NT2/D1 (cell line): ENCODE results near the gene GABRE.

Source experiments
- DNase-seq: peaks from one replicate; pipeline ENCODE4 v3.0.0-alpha.2; 2011; ENCODE audit warnings: low read depth, low spot score
- H3K27me3 ChIP-seq: 2 replicates; pipeline ENCODE4 v1.6.0; 2011; ENCODE audit warnings: mild to moderate bottlenecking; ENCODE audit not compliant: insufficient read length, insufficient read depth
- H3K36me3 ChIP-seq: 2 replicates; pipeline ENCODE4 v1.6.1; 2011; ENCODE audit warnings: mild to moderate bottlenecking, low read length, mixed read lengths; ENCODE audit not compliant: insufficient read depth, insufficient read length
- H3K4me1 ChIP-seq: 2 replicates; pipeline ENCODE4 v1.5.1; 2011; ENCODE audit not compliant: insufficient read depth, insufficient read length
- H3K4me3 ChIP-seq: 2 replicates; pipeline ENCODE4 v1.5.1; 2011; ENCODE audit warnings: low read depth; ENCODE audit not compliant: insufficient read length
- H3K9ac ChIP-seq: 2 replicates; pipeline ENCODE4 v1.6.0; 2011; ENCODE audit warnings: low read depth; ENCODE audit not compliant: insufficient read length
- H3K9me3 ChIP-seq: 2 replicates; pipeline ENCODE4 v1.5.1; 2011; ENCODE audit warnings: mild to moderate bottlenecking, low read length; ENCODE audit not compliant: insufficient read depth
- SUZ12 ChIP-seq: IDR thresholded peaks from 2 replicates; pipeline ENCODE4 v1.6.1; 2011; ENCODE audit not compliant: insufficient read length, insufficient read depth; ENCODE audit errors: extremely low read depth
- YY1 ChIP-seq: IDR thresholded peaks from 2 replicates; pipeline ENCODE4 v1.6.1; 2011; ENCODE audit not compliant: insufficient read length, insufficient read depth
- ZNF274 ChIP-seq: IDR thresholded peaks from 2 replicates; pipeline ENCODE4 v1.6.1; 2011; ENCODE audit warnings: mild to moderate bottlenecking, low read depth, low read length

Gene GABRE

DNA sequence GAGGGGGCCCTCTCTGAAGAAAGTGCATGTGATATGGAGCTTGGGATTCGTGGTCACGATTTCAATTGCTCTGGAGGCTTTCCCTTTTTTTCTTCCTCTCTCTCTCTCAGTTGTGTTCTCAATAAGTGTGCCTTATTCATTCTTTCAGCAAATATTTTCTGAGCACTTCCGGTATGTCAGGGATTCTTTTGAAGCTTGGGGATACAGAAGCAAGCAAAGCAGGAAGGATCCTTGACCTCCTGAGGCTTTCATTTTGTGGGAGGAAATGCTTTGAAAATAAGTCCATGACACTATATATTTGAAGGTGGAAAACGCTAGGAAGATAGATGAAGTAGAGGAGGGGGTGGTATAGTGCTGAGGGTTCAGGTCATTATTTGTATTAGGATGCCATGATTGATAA, 12.6 kb upstream of the GABRE start:
- H3K36me3 ChIP-seq = no peaks in the 10 kb centered on the region
- TF ChIP-seq YY1 (no peak), SUZ12 (no peak), ZNF274 (no peak)
- no peaks in the 10 kb centered on the region for H3K27me3 ChIP-seq
- no peak overlapping the region for H3K4me3 ChIP-seq
- no peak for DNase-seq
- H3K9ac ChIP-seq = no peak overlapping the region
- H3K4me1 ChIP-seq = no peaks in the 10 kb centered on the region
- H3K9me3 ChIP-seq = no peaks in the 10 kb centered on the region

DNA sequence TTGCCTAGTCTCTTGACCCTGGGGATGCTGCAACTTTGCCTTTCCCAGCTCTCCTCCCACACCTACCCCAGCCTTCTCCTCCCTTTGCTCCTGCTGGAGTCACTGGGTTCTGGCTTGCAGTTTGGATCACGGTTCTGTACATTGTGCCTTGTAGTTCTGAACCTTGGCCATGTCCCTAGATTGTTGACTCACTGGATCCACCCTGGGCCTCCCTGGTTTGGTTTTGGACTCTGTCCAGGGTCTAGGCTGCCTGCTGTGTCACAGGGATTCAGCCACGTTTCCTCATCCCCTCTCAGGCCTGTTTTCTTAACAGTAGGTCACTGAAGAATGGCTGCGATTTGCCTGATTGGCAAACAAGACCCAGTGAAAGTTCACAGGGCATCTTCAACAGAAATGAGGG, 11.5 kb upstream of the GABRE start:
- TF ChIP-seq YY1 = no peak
- no peak for TF ChIP-seq SUZ12
- TF ChIP-seq ZNF274 = no peak
- no peaks in the 10 kb centered on the region for H3K4me1 ChIP-seq
- no peaks in the 10 kb centered on the region for H3K36me3 ChIP-seq
- H3K9me3 ChIP-seq = no peaks in the 10 kb centered on the region
- no peak overlapping the region for H3K4me3 ChIP-seq
- H3K27me3 ChIP-seq = no peaks in the 10 kb centered on the region
- DNase-seq = no peak
- no peak overlapping the region for H3K9ac ChIP-seq

DNA sequence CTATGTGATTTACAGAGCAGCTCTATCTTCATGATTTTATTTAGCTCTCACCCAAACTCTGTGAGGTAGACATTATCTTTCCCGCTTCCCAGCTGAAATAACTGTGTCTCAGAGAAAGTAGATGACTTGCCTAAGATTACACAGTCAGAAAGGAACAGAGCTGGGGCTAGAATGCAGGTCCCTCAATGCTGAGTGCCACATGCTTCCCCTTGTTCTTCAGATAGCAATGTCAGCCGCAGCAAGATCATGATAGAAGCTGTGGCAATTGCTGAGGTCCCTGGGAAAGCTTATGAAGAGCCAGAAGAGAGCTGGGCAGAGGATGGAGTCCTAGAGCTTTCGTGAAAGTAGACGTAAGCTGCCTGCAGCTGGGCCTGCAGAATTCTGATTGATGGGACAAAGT, 11.1 kb upstream of the GABRE start:
- H3K9ac ChIP-seq = no peak overlapping the region
- no peak for TF ChIP-seq ZNF274
- TF ChIP-seq YY1 = no peak
- TF ChIP-seq SUZ12 = no peak
- no peaks in the 10 kb centered on the region for H3K4me1 ChIP-seq
- no peaks in the 10 kb centered on the region for H3K27me3 ChIP-seq
- no peaks in the 10 kb centered on the region for H3K9me3 ChIP-seq
- DNase-seq = no peak
- no peaks in the 10 kb centered on the region for H3K36me3 ChIP-seq
- H3K4me3 ChIP-seq = no peak overlapping the region

DNA sequence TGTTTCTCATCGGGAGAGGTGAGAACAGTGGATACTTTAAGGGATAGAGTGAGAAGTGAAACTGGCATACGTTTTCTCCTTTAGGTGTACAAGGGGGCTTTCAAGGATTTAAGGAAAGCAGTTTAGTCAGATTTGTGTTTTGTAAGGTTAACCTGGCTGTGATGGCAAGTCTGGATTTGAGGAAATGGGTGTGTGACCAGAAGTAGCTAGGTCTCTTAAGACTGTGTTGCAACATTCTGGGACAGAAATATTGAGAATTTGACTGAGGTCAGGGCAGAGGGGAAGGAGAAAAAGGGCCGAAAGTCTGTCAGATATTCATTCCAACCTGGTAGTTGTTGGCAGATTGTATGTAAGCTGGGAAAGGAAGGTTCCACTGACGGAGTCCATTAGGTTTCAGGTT, 10.4 kb upstream of the GABRE start:
- Histone ChIP-seq H3K27me3 (no peaks in the 10 kb centered on the region), H3K4me3 (no peak overlapping the region), H3K9me3 (no peaks in the 10 kb centered on the region), H3K36me3 (no peaks in the 10 kb centered on the region), H3K4me1 (no peaks in the 10 kb centered on the region), H3K9ac (no peak overlapping the region)
- DNase-seq = no peak
- TF ChIP-seq SUZ12 (no peak), ZNF274 (no peak), YY1 (no peak)

DNA sequence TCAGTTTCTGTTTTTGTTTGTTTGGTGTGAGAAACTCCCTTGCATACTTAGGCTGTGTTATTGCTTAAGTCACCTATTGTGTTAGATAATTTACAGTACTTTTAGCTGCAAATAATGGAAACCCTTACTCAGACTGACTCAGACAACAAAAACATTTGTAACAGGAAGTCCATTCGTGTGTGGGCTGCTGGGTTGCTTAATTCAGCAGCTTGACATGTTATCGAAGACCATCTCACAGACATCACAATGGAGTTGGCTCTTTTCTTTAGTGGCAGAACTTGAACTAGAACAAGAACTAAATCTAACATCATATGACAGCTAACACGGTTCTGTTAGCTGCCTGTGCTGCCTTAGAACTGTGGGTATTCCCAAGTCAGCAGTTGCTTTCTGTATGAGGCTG, 9.9 kb upstream of the GABRE start:
- TF ChIP-seq SUZ12 (no peak), YY1 (no peak), ZNF274 (no peak)
- Histone ChIP-seq H3K27me3 (no peaks in the 10 kb centered on the region), H3K9me3 (no peaks in the 10 kb centered on the region), H3K9ac (no peak overlapping the region), H3K36me3 (no peaks in the 10 kb centered on the region), H3K4me1 (no peaks in the 10 kb centered on the region), H3K4me3 (no peak overlapping the region)
- DNase-seq = no peak

DNA sequence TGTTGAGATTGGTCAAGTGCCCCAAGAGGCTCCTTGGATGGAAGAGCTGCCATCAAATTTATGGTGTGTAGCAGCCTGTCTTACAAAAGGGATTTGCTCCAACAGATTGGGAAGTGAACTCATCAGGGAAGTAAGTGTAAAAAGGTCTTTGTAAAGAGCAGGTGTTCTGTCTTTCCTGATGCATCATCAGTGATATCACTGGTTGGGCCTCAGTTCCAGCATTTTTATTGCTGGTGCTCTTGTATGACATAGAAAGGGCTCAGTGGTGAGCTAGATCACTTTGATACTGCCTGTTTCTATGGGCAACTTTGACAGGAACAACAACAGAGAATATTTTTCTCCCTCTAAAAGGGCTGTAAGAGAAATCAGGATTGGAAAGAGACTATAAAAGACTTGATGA, 8.7 kb upstream of the GABRE start:
- no peak for TF ChIP-seq SUZ12
- TF ChIP-seq ZNF274 = no peak
- TF ChIP-seq YY1 = no peak
- DNase-seq = no peak
- no peak overlapping the region for H3K9ac ChIP-seq
- H3K9me3 ChIP-seq = no peaks in the 10 kb centered on the region
- H3K4me3 ChIP-seq = no peak overlapping the region
- no peaks in the 10 kb centered on the region for H3K36me3 ChIP-seq
- no peaks in the 10 kb centered on the region for H3K4me1 ChIP-seq
- no peaks in the 10 kb centered on the region for H3K27me3 ChIP-seq

DNA sequence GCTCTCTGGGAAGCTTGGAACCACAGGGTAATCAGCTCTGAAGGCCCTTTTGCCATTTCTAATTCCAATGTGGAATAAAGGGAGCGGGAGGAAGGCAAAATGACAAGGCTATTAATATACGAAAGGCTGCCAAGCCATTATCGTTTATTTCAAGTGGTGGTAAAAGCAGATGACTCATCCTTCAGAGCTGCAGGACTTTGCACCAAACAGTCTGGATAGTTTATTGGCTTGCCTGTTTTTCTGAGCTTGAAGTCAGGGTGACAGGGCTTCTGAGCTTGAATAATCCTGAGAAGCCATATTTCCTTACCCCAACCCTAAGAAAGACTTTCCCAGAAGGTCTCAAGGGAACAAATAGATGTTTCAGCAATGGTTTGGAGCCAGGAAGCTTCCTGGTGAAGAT, 7.7 kb upstream of the GABRE start:
- no peaks in the 10 kb centered on the region for H3K9me3 ChIP-seq
- H3K4me3 ChIP-seq = no peak overlapping the region
- DNase-seq = no peak
- TF ChIP-seq YY1 = no peak
- no peak for TF ChIP-seq SUZ12
- TF ChIP-seq ZNF274 = no peak
- no peaks in the 10 kb centered on the region for H3K4me1 ChIP-seq
- H3K9ac ChIP-seq = no peak overlapping the region
- no peaks in the 10 kb centered on the region for H3K36me3 ChIP-seq
- H3K27me3 ChIP-seq = no peaks in the 10 kb centered on the region

DNA sequence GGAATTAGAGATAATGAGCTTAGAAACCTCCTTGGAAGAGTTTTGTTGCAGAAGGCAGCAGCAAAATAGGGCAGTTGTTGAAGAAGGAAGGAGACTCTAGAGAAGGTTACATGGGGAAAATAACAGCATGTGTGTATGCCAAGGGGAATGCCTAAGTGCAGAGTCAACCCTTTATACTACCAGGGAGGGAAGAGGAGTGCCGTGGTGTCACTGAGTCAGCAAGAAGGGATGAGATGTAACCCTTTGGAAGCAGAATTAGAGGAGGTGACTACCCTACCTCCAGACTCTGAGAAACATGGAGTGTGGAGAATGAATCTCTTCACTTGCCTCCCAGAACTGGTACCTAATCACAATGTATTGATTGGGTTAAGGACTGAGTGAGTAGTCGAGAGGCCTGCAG, 6.7 kb upstream of the GABRE start:
- H3K36me3 ChIP-seq = no peaks in the 10 kb centered on the region
- H3K4me1 ChIP-seq = no peaks in the 10 kb centered on the region
- TF ChIP-seq ZNF274 = no peak
- no peak for DNase-seq
- H3K27me3 ChIP-seq = no peaks in the 10 kb centered on the region
- no peak overlapping the region for H3K4me3 ChIP-seq
- no peaks in the 10 kb centered on the region for H3K9me3 ChIP-seq
- no peak overlapping the region for H3K9ac ChIP-seq

DNA sequence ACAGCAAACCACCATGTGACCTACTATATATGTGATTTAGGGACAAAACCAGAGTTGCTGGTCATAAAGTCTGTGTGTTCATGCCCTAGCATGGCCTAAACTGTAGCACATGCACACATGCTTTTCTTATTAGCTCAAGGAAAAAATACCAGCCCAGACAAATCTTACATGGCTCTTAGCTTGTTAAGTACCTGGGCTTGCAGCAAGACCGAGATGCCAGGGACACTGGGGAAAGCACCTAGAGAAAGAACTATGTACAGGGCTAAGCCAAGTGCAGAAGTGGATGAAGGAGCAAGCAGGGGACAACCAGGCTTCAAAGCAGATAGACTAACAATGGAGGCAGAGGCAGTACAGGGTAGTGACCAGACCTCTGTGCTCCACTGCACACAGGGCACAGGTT, 3.4 kb upstream of the GABRE start:
- H3K4me1 ChIP-seq = no peaks in the 10 kb centered on the region
- H3K4me3 ChIP-seq = no peak overlapping the region
- H3K9ac ChIP-seq = no peak overlapping the region
- DNase-seq = no peak
- no peaks in the 10 kb centered on the region for H3K36me3 ChIP-seq
- H3K27me3 ChIP-seq = no peaks in the 10 kb centered on the region
- TF ChIP-seq YY1 (no peak), SUZ12 (no peak), ZNF274 (no peak)
- H3K9me3 ChIP-seq = no peaks in the 10 kb centered on the region
